Gastrocnemius medialis (tissue), 4 donors: ENCODE measurements around the gene MYO16.

Source experiments
- CTCF ChIP-seq, 5 experiments: fragments of 450-650 bp in 3 of 5; fragments of 200-600 bp in 2 of 5; sonication (generic) in 2 of 5; IDR thresholded peaks in 4 of 5; conservative IDR thresholded peaks in 1 of 5; 1 replicate in 4 of 5; 2 replicates in 1 of 5; pipeline ENCODE4 v1.5.1; 2016 to 2019; ENCODE audit warnings: antibody characterized with exemption in 5 of 5, mild to moderate bottlenecking in 3 of 5, moderate library complexity in 3 of 5
- POLR2A ChIP-seq, 2 donors: fragments of 450-650 bp; IDR thresholded peaks; one replicate each; pipeline ENCODE4 v1.6.1; 2017; ENCODE audit warnings: antibody characterized with exemption in 2 of 2, mild to moderate bottlenecking in 2 of 2, moderate library complexity in 2 of 2

DNA sequence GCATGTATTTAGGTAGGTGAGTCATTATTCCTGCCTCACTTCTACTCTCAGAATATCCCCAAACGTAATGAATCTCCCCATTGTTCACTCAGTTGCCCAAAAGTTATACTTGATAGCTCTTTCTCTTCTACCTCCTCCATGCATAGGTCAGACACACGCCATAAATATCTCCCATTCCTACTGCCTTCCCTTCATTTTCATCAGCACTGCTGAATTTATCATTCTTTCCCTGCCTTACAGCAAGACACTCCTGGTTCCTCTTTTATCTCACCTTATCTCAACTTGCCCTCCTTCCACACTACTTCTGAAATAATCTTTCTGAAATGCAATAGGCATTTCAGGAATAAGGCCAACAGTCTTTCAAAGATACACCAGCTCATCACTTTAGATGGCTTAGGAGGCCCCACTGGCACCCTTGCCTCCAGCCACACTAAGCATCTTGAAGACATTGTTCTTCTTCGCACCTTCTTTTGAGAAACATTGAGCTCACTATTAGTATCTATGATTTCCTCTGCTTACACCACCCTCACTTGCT lies 333.9 kb downstream of the MYO16 start:
- TF ChIP-seq CTCF (IDR thresholded peaks at IDR 0.05 in 4 of 5, conservative IDR thresholded peaks at IDR 0.05 in 1 of 5) (no peak), POLR2A (IDR thresholded peaks at IDR 0.05) (no peak)
